HTR-8/SVneo (cell line): ENCODE measurements around the gene ZFYVE27.

Experiments
- DNase-seq: peaks from one replicate; pipeline ENCODE4 v3.0.0; 2011; ENCODE audit warnings: low spot score, mixed read lengths; ENCODE audit not compliant: insufficient read length
- FAIRE-seq: peaks from 2 replicates; lab custom pipeline; 2011; peaks lifted over from hg19 to GRCh38; lab: Jason Lieb, UNC

ZFYVE27 gene

DNA sequence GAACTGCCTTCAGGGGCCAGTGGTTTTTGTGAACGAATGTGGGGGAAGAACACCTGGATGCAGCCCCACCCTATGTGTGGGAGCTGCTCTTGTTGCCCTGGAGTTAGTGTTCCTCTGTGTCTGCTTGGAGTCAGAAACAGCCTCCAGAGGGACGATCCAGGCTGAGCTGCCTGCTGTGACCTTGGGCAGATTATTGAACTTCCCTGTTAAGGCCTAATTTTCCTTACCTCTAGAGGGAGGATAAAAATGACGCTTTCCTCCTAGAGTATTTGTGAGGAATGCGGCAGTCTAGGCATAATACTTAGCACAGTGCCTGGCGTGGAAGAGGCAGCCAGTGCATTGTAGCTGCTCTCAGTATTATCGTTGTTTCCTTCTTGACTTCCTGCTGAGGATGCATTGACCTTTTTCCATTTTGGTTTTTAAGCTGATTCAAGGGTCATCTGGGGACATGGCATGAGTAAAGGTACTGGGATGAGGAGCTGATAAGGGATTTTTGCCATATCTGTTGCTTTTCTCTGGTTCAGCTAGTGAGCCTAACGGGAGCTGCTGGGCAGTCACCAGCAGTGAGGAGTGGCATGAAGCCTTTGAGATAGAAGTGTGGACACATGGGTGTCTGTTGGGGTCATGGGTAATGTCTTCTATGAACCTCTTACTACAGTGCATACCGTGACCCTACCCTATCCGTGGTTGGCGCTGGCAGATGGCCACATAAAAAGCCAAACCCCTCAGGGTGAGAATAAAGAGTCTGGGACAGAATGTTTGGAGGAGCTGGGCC, 6.4 kb downstream of the ZFYVE27 start:
- FAIRE-seq = no peak
- DNase-seq = no peak

DNA sequence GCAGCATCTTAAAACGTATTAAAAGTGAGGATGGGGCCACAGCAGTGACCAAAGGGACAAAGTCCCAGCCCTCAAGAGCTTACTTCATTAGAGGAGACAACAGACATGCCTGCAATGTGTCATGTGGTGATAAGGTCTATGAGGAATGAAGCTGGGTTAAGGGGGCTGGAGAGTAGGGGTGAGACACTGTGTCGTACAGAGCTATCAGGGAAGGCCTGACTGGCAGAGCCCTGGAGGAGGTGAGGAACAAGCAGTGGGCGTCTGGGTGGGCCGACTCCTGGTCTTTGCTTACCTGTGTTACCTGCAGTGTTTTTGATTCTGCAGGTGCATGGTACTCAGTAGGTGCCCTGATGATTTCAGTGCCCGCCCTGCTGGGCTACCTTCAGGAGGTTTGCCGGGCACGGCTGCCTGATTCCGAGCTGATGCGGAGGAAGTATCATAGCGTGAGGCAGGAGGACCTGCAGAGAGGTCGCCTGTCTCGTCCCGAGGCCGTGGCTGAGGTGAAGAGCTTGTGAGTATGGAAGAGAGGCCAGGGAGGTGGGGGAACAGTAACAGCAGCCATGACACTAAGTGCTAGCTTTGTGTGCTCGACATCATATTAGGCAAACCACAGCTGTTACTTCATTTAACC, 7.6 kb downstream of the ZFYVE27 start:
- DNase-seq = no peak
- FAIRE-seq = no peak

DNA sequence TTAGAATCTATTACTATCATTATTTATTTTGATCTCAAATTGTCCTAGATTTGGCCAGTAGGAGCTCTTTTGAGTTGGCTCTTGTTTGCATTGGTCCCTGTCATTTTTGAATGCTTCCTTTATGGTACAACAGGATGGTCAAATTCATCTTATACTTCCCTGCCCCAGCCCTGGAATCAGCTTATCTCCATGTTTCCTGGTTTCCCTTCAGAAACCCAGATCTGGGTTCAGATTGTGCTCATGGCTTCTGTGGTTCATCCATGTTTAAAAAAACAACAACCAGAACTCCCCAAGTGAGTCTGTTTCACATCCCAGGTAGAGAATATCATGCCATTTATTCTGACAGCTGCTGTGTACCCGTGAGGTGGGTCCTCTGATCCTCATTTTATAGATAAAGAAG, 10.6 kb downstream of the ZFYVE27 start:
- DNase-seq = no peak
- FAIRE-seq = no peak

DNA sequence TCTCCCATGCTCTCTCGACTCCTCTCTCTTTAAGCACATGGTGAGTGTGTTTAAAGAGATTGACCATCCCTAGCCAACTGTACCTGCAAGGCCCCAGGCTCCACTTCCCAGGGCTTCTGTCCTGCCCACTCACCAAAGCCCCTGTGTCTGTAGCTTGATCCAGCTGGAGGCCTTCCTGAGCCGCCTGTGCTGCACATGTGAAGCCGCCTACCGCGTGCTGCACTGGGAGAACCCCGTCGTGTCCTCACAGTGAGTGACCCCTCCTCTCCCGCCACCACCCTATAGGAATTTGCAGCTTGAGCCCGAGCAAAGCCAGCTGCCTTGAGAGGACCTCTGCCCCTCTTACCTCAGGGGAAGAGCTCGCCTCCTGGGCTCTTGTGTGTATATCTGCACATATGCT, 11.2 kb downstream of the ZFYVE27 start:
- FAIRE-seq = no peak
- no peak for DNase-seq

DNA sequence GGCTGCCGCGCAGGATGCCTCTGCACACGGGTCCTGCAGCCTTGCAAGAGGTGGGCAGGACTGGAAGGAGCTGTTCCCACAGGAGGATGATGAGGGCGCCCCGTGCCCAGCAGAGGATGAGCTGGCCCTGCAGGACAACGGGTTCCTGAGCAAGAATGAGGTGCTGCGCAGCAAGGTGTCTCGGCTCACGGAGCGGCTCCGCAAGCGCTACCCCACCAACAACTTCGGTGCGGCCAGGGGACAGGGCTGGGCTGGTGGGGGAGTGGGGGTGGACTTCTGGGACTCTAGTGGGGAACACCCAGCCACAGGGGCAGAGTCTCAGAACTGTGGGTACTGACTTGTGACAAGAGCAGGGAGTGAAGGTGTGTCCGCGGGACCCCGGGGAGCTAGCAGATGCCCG, 16.0 kb downstream of the ZFYVE27 start:
- FAIRE-seq (no peak), DNase-seq (no peak)

DNA sequence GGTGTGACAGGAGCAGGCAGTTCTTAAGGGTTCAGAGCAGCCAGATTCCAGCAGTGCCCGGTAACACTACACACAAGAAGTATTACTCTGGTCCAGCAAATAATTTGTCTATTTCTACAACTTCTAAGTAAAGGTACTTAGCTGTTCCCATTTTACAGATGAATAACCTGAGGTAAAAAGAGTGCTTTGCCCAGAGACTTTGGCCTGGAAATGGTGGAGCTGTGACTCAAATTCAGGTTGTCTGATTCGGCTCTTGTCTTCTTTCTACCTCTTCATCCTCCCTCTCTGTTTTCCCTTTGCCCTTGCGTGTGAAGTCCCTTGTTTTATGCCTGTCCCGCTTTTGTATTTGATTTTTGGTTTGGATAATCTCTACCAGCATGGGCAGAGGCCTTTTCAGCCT, 17.8 kb downstream of the ZFYVE27 start:
- FAIRE-seq = no peak
- DNase-seq = no peak

DNA sequence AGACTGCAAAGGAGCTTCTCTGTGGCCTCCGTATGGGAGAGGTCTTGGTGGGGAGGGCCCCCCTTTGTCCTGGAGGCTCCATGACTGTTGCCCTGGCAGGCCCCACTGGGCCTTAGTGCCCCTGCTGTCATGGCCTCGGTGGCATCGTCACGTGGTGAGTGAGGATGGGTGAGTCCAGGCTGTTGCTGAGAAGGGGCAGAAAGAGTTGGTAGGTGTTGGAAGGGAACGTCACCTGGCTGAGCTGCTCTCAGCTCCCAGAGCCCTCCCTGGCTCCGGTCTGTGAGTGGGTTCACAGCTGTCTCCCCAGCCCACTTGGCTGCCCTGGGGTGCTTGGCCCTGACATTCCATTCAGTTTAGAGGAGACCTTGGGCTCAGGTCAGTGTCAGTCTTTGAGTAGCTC, 18.8 kb downstream of the ZFYVE27 start:
- DNase-seq (no peak), FAIRE-seq (no peak)

DNA sequence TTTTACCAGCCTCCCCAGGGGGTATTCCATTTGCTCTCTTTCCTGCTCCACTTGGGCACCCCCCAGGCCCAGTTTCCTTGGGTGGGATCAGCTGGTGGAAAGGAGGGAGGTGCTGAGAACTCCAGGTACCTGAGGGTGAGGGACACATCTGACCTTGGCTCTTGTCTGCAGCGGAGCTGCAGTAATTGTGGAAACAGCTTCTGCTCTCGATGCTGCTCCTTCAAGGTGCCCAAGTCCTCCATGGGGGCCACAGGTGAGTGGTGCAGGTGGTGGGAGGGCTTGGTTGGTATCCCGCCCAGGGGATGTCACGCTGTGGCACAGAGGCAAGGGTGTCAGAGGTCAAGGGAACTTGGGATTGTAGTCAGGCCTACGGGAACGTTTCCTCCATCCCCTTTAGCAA, 20.5 kb downstream of the ZFYVE27 start:
- DNase-seq (no peak), FAIRE-seq (no peak)

DNA sequence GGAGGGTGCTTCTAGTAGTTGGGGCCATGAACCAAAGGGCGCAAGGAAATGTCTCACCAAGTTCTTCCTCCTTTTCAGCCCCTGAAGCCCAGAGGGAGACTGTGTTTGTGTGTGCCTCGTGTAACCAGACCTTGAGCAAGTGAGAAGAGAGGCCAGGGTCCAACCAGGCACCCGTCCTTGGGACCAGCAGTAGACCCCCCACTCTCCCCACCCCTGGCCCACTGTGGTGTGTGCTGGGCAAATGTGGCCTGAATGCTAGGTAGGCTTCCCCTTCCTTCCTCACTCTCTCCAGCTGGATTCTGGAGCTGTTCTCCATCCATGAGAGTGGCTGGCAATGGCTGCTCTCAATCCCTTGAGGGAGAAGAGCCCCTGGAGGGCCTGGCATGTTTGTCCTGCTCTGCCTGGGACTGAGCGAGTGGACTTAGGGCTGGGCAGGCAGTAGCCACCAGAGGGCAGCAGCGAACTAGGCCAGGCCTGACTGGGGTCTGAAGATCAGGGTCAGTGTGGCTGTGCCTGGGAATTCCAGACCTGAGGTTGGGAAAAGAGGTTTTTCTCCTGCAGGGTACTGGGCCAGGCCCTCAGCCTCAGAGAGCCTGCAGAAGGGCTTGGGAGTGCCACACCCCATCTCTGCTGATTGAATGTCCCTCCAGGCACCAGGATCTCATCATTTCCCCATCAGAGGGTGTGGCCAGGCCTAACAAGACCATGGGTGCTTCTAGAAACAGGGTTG, 22.4 kb downstream of the ZFYVE27 start:
- DNase-seq (peak; percentile 89), FAIRE-seq (peak; percentile 74)

DNA sequence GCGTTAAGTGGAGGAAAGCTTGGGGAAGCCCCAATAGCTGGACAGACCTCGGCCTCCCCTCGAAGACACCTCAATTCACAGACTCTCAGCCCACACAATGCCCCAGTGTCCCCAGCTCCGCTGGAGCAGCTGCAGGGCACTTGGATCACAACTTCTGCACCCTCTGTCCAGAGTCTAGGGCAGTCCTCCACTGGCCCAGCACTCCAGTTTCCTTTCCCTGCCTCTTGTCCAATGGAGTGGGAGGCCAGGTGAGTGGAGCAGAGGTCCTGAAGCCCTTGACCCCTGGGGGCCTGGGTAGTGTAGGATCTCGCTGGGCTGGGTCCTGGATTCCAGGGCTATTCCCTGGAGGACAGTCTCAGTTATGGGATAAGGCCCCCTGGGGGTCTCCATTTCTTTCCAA, 23.0 kb downstream of the ZFYVE27 start:
- FAIRE-seq = no peak

DNA sequence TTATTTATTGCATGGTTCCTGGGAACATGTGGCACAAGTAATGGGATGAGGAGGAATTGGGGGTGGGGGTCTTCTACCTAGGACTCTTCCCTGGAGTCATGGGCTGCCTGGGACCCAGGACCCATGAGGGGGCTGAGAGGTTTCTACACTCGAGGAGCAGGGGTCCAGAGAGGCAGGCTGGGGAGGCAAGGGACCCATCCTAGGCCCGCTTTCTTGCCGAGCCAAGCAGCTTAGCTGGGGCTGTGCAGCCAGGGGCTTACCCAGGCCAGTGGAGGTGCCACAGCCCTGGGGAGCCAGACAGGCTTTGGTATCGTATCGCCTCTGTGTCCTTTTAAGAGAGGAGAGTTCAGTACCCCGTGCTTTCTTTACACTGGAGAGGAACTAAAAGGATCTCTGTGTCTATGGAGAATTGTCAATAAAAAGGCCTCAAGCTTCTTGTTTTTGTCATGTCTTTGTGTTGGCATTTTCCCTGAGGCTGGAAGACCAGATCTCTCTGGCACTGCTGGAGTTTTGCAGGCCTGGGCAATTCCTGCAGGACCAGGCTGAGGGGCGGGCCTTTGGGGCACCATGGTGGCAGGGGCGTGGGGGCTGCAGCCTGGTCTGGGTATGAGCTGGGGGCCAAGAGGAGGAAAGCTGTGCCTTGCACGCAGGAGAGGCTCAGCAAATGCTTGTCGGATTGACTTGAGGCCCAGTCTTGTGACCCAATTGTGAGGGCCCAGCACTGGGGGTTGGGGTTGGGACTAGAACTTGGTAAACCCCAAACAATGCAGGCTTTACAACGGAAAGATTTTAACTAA, 23.7 kb downstream of the ZFYVE27 start:
- DNase-seq (no peak), FAIRE-seq (no peak)

More for the DNA sequence above, 23.0 kb downstream of the ZFYVE27 start:
- DNase-seq = no peak

DNA sequence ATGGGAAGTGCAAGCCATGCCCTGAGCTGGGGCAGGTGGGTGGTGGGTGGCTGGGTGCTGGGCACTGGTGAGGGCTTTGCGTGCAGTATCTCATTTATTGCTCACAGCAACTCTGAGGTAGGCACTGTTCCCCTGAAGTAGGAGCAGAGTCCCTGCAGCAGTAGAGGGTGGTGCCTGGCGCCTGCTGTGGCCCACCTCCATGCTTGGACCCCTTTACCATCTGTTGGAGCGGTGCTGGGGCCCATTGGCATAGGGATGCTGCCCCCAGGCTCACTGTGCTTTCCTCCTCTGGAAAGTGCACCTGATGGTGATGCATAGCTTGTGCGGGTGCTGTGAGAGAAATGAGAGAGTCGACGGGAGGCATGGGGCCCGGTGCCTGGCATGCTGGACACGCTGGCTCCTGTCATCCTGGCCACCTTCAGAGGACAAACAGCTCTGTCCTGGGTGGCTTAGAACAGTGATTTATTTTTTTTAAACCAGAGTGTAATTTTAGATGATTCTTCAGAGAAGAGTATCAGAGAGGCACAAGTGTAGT, 24.5 kb downstream of the ZFYVE27 start:
- no peak for FAIRE-seq
- DNase-seq = no peak

DNA sequence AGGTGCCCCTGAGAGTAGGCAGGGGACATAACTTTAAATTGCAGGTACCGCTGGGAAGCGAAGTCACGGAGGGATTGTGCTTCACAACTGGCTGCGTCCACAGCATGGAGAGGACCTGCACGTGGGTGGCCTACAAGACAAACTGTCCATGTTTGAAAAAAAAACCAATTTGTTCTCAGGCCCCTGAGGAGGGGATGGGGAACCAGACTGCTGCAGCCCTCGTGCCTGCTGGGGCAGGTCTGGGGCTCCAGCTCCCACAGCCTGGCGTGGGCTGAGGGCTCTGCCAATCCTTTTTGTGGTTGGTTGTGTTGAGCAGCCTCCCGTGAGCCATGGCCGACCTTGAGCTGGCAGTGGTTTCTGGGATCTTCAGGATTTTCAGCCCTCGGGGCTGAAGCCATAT, 25.1 kb downstream of the ZFYVE27 start:
- DNase-seq (no peak), FAIRE-seq (no peak)

DNA sequence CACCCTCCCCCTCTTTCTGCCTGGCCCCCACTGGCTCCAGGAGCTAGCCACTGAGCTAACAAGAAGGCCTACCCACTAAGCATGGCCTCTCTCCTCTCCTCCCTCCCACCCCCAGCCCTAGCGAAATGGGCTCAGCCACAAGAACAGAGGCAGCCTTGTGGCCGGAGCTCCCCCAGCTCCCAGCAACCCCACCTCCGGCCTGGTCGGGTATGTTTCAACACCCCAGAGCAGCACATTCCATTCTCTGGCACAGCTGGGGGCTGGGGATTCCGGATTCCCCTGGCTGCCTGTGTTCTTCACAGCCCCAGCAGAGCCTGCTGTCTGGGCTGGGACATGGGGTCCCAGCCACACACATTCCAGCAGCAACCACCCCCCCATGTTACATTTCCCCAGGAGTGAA, 25.9 kb downstream of the ZFYVE27 start:
- FAIRE-seq (no peak), DNase-seq (no peak)

DNA sequence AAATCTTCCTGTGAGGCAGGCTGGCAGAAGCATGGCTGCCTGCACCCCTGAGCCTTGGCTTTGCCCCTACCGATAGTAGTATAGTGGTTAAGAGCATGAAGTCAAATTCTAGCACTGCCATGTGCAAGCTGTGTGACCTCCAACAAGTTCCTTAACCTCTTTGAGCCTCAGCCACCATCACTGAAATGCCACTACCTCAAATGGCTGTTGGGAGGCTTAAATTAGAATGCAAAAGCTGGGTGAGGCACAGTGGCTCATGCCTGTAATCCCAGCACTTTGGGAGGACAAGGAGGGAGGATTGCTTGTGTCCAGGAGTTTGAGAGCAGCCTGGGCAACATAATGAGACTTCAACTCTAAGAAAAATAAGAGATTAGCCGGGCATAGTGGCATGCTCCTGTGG, 26.5 kb downstream of the ZFYVE27 start:
- FAIRE-seq = no peak
- DNase-seq = no peak

DNA sequence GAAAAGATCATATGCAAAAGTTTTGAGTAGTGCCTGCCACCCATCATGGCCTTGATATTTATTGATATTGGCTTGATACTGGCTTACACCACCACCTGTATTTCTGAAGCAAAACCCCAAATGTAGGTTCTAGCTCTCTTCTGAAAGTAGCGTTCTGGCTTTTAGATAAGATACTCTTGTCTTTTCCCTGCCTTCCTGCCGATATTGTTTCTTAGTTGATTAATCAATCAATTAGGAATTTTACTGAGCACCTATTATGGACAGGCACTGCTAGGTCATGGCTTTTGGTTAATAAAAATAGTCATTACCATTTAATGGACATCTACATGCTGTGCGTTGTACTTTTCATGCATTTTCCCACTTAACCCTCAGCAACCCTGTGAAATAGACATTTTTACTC, 27.0 kb downstream of the ZFYVE27 start:
- DNase-seq (no peak), FAIRE-seq (no peak)

DNA sequence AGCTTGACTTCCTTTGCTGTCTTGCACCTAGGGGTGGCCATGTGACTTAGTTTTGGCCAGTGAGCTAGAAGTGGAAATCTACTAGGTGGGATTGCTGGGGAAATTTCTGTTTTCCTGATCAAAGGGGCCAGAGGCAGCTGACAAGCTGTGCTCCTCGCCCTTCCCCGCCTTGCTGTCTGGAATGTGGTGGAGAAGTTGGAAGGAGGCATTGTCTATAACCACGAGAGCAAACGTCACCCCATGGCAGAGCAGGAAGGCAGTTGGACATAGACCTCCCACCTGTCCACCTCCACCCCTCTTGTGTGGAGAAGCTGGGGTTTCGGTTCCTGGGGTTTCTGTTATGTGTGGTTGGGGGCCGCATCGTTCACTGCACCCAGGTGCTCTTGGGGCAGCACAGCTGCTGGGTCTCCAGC, 27.6 kb downstream of the ZFYVE27 start:
- DNase-seq (no peak), FAIRE-seq (no peak)

DNA sequence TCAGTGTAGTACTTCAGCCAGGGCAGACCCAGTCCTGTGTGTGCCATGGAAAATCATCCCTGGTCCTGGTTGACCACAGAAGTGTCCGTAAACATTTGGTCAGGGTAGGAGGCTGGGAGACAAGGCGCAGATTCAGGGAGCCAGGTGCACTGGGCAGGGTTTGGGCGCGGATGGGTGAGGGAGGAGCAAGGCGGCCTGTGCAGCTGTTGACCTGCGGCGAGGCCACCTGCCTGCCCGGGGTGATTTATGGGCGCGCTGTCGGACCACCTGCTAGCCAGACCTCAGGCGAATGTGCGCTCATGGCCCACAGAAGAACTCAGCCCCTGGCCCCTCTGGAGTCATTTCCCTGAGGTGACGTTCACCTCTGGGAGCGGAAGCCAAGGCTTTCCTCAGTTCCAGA, 28.3 kb downstream of the ZFYVE27 start:
- no peak for DNase-seq

DNA sequence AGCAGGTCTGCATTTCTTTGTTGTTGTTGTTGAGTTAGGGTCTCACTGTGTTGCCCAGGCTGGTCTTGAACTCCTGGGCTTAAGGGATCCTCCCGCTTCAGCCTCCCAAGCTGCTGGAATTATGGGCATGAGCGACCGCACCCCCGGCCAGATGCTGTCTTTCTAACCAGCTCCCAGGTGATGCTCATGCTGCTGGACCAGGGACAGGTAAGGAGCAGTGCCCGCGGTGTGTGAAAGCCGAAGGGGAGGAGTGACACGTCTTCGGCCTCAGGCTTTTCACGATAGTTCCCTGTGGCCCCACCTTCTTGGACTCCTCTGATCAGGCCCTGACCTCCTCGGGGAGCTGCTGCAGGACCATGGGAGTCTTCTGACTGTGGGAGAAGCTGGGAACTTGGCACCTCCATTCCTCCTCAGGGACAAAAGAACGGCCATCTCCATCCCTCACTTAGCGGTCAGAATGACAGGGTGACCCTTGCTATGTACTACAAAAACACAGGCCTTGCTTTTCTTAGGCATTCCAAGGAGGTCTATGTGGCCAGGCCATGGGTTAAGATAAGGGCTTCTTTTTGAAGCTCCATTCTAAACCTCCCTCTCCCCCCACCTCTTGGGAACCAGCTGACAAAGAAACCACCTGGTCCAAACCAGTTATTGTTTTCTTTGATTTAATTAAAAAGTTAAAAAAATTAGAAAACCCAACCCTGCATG, 29.3 kb downstream of the ZFYVE27 start:
- no peak for DNase-seq
- no peak for FAIRE-seq

More for the DNA sequence above, 28.3 kb downstream of the ZFYVE27 start:
- no peak for FAIRE-seq
